Hepatocyte (in vitro differentiated cells): Measurements from ENCODE around the gene TTPAL. TPM values are rescaled to one million over a fixed set of nuclear protein-coding genes. Genes with fewer than 3 reads are reported as not detected.

ENCODE experiments used
- DNase-seq: peaks from one replicate; pipeline ENCODE4 v3.0.0-alpha.2; 2016; ENCODE audit warnings: low spot score
- H2AFZ ChIP-seq: fragments of 200-600 bp; sonication (generic); 2 replicates; pipeline ENCODE4 v1.6.0; 2016; ENCODE audit warnings: antibody characterized with exemption, mild to moderate bottlenecking
- H3K27ac ChIP-seq: fragments of 200-600 bp; sonication (generic); 2 replicates; pipeline ENCODE4 v1.5.1; 2016; ENCODE audit warnings: mild to moderate bottlenecking
- H3K27me3 ChIP-seq: fragments of 200-600 bp; sonication (generic); 2 replicates; pipeline ENCODE4 v1.6.1; 2016
- H3K36me3 ChIP-seq: fragments of 200-600 bp; sonication (generic); replicated peaks from 2 replicates; pipeline ENCODE4 v1.5.1; 2016; ENCODE audit warnings: low read depth; ENCODE audit not compliant: insufficient read depth
- H3K4me1 ChIP-seq: fragments of 200-600 bp; sonication (generic); 2 replicates; pipeline ENCODE4 v1.5.1; 2016; ENCODE audit warnings: mild to moderate bottlenecking, moderate library complexity; ENCODE audit not compliant: insufficient read depth
- H3K4me2 ChIP-seq: fragments of 200-600 bp; sonication (generic); 2 replicates; pipeline ENCODE4 v1.6.0; 2016
- H3K4me3 ChIP-seq: fragments of 200-600 bp; sonication (generic); 2 replicates; pipeline ENCODE4 v1.5.1; 2016; ENCODE audit warnings: mild to moderate bottlenecking
- H3K79me2 ChIP-seq: fragments of 200-600 bp; sonication (generic); 2 replicates; pipeline ENCODE4 v1.6.0; 2017; ENCODE audit warnings: mild to moderate bottlenecking
- H3K9me2 ChIP-seq: fragments of 200-600 bp; sonication (generic); replicated peaks from 2 replicates; pipeline ENCODE4 v1.6.0; 2017; ENCODE audit warnings: mild to moderate bottlenecking; ENCODE audit not compliant: insufficient read depth
- H3K9me3 ChIP-seq: fragments of 200-600 bp; sonication (generic); 2 replicates; pipeline ENCODE4 v1.5.1; 2016; ENCODE audit warnings: low read depth, mild to moderate bottlenecking
- H4K20me1 ChIP-seq: fragments of 200-600 bp; sonication (generic); 2 replicates; pipeline ENCODE4 v1.6.0; 2016; ENCODE audit warnings: mild to moderate bottlenecking; ENCODE audit not compliant: insufficient read depth, poor library complexity, severe bottlenecking
- EZH2 ChIP-seq: fragments of 200-600 bp; sonication (generic); IDR thresholded peaks from 2 replicates; pipeline ENCODE4 v1.6.1; 2016; ENCODE audit warnings: antibody characterized with exemption, mild to moderate bottlenecking, borderline replicate concordance
- EZH2phosphoT487 ChIP-seq: fragments of 200-600 bp; sonication (generic); IDR thresholded peaks from one replicate; pipeline ENCODE4 v1.6.1; 2018; ENCODE audit warnings: antibody characterized with exemption, mild to moderate bottlenecking, low read depth, moderate library complexity; ENCODE audit not compliant: unreplicated experiment, severe bottlenecking
- WGBS: methylation state at CpG from one replicate; pipeline ENCODE4 v1.1.6; 2016; ENCODE audit warnings: low lambda C conversion rate; ENCODE audit errors: missing lambda C conversion rate; 5-methylcytosine and 5-hydroxymethylcytosine counted together
- polyA plus RNA-seq: library from polyadenylated mRNA; unstranded; fragments of >200 nt; fragmentation: Nextera tagmentation; extraction: Ambion mirVana; gene quantifications from 2 replicates; pipeline ENCODE4 v1.2.1, GENCODE V29; 2016
- total RNA-seq: library from RNA; depleted of rRNA; stranded (reverse); fragments of >200 nt; gene quantifications from 2 replicates; pipeline ENCODE4 v1.2.3, GENCODE V29; 2014
- TF ChIP-seq, protein P1 (sequence below): fragments of 200-600 bp; sonication (generic); IDR thresholded peaks from 2 replicates; pipeline ENCODE4 v1.5.1; 2016; ENCODE audit warnings: antibody characterized with exemption, mild to moderate bottlenecking; ENCODE audit not compliant: poor library complexity

TTPAL gene
- total and polyA plus RNA-seq, 2 experiments from 2014 or later, result 10.3 to 12.9 TPM

GRCh38 chr20:44431502-44432234, 44.0 kb upstream of the TTPAL start:
- WGBS, result 62% methylated on average over 11 of the region's 11 CpGs
- no peaks in the 10 kb centered on the region for H3K9me3 ChIP-seq
- no peaks in the 10 kb centered on the region for H3K27me3 ChIP-seq
- H3K36me3 ChIP-seq, result no peaks in the 10 kb centered on the region
- H3K79me2 ChIP-seq, result no peaks in the 10 kb centered on the region
- H3K4me1 ChIP-seq, result no peaks in the 10 kb centered on the region
- DNase-seq, result no peak
- peak overlapping the region; percentile 81 for H3K27ac ChIP-seq
- H3K9me2 ChIP-seq, result no peaks in the 10 kb centered on the region
- no peak overlapping the region for H3K4me3 ChIP-seq
- H4K20me1 ChIP-seq, result no peaks in the 10 kb centered on the region
- H3K4me2 ChIP-seq, result no peak overlapping the region
- no peak overlapping the region for H2AFZ ChIP-seq
- TF ChIP-seq, protein P1, sequence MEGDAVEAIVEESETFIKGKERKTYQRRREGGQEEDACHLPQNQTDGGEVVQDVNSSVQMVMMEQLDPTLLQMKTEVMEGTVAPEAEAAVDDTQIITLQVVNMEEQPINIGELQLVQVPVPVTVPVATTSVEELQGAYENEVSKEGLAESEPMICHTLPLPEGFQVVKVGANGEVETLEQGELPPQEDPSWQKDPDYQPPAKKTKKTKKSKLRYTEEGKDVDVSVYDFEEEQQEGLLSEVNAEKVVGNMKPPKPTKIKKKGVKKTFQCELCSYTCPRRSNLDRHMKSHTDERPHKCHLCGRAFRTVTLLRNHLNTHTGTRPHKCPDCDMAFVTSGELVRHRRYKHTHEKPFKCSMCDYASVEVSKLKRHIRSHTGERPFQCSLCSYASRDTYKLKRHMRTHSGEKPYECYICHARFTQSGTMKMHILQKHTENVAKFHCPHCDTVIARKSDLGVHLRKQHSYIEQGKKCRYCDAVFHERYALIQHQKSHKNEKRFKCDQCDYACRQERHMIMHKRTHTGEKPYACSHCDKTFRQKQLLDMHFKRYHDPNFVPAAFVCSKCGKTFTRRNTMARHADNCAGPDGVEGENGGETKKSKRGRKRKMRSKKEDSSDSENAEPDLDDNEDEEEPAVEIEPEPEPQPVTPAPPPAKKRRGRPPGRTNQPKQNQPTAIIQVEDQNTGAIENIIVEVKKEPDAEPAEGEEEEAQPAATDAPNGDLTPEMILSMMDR, result peak; percentile 8
- no peak for TF ChIP-seq EZH2phosphoT487

DNA sequence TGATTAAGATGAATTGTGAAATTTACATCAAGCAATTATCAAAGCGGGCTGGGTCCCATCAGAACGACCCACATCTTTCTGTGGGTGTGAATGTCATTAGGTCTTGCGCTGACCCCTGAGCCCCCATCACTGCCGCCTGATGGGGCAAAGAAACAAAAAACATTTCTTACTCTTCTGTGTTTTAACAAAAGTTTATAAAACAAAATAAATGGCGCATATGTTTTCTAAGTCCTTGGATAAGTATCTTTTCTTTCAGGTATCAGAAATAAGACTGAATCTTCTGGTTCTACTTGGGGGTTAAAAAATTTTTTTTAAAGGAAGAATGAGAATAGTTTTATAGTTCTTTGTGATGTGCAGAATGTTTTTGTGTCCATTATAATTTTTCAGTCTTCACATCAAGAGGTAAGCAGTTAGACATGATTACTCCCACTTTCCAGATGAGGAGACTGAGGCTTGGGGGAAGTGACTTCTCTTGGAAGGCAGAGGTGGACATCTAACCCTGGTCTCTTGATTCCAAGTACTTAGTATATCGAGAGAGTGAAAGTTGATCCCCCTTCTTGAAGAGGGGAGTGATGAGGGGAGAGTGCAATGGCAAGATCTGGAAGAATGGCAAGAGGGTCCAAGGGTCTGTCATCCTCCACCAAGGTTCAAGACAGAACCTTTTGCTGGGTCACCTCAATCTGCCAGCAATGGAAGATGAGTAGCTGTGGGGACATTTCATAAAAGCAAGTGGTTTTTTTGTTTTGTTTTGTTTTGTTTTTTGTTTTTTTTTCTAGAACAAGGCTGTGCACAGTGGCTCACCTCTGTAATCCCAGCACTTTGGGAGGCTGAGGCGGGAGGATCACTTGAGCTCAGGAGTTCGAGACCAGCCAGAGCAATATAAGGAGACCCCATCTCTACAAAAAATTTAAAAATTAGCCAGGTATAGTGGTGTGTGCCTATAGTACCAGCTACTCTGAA, 42.8 kb upstream of the TTPAL start:
- Histone ChIP-seq H3K27me3 (no peaks in the 10 kb centered on the region), H3K9me2 (no peaks in the 10 kb centered on the region), H3K9me3 (no peaks in the 10 kb centered on the region), H4K20me1 (no peaks in the 10 kb centered on the region), H3K79me2 (no peaks in the 10 kb centered on the region), H3K27ac (peak overlapping the region; percentile 89), H3K4me1 (no peaks in the 10 kb centered on the region), H3K4me2 (no peak overlapping the region), H2AFZ (no peak overlapping the region), H3K36me3 (no peaks in the 10 kb centered on the region), H3K4me3 (no peak overlapping the region)
- TF ChIP-seq, protein P1, result no peak
- 91% methylated on average over 8 of the region's 8 CpGs for WGBS
- no peak for DNase-seq

- 67% methylated on average over 24 of the region's 24 CpGs for WGBS
- peak overlapping the region; percentile 89 for H3K27ac ChIP-seq
- no peak overlapping the region for H3K4me3 ChIP-seq
- H3K9me3 ChIP-seq, result no peaks in the 10 kb centered on the region
- DNase-seq, result peak; percentile 69
- no peaks in the 10 kb centered on the region for H3K9me2 ChIP-seq
- no peaks in the 10 kb centered on the region for H3K4me1 ChIP-seq
- no peaks in the 10 kb centered on the region for H3K36me3 ChIP-seq
- no peaks in the 10 kb centered on the region for H3K27me3 ChIP-seq
- no peaks in the 10 kb centered on the region for H3K79me2 ChIP-seq
- no peak overlapping the region for H2AFZ ChIP-seq
- no peaks in the 10 kb centered on the region for H4K20me1 ChIP-seq
- TF ChIP-seq EZH2phosphoT487 (no peak), EZH2 (no peak)
- TF ChIP-seq, protein P1, result no peak
- H3K4me2 ChIP-seq, result peak overlapping the region; percentile 1
These were observed 41.7 kb upstream of the TTPAL start for GRCh38 chr20:44433751-44434538.
